Rectal smooth muscle tissue (tissue), 1 donor: Measurements from ENCODE around the gene NLN.

Experiments used
- H3K27ac ChIP-seq: one replicate; pipeline ENCODE4 v1.7.0; 2013; ENCODE audit warnings: low read depth, low read length, inconsistent platforms
- H3K27me3 ChIP-seq: one replicate; pipeline ENCODE4 v1.7.0; 2013; ENCODE audit warnings: low read length; ENCODE audit not compliant: control insufficient read depth, insufficient read depth
- H3K36me3 ChIP-seq: one replicate; pipeline ENCODE4 v1.7.0; 2013; ENCODE audit warnings: low read length; ENCODE audit not compliant: control insufficient read depth, insufficient read depth
- H3K4me1 ChIP-seq: one replicate; pipeline ENCODE4 v1.7.0; 2013; ENCODE audit warnings: low read length; ENCODE audit not compliant: control insufficient read depth, insufficient read depth
- H3K4me3 ChIP-seq: one replicate; pipeline ENCODE4 v1.7.0; 2013; ENCODE audit warnings: low read length
- H3K9ac ChIP-seq: one replicate; pipeline ENCODE4 v1.7.0; 2013; ENCODE audit warnings: low read length

NLN gene

DNA sequence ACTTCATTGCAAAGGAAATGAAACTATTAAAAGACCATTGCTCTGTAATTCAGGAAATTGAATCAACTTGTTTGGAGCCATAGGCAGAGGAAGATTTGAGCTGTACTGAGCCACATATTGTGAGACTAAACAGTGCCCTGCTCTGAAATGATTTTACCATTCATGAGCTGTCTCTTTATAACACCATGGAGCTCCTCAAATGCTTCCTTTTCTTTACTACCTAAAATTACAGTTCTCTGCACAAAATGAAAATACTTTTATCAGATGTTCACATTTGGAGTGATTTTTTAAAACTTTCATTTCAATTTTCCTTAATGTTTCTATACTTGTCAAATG, 97.9 kb downstream of the NLN start:
- H3K4me3 ChIP-seq, result no peak overlapping the region
- no peaks in the 10 kb centered on the region for H3K27me3 ChIP-seq
- peaks cover 2% of the 10 kb centered on the region for H3K36me3 ChIP-seq
- no peak overlapping the region for H3K27ac ChIP-seq
- no peaks in the 10 kb centered on the region for H3K4me1 ChIP-seq
- no peak overlapping the region for H3K9ac ChIP-seq

DNA sequence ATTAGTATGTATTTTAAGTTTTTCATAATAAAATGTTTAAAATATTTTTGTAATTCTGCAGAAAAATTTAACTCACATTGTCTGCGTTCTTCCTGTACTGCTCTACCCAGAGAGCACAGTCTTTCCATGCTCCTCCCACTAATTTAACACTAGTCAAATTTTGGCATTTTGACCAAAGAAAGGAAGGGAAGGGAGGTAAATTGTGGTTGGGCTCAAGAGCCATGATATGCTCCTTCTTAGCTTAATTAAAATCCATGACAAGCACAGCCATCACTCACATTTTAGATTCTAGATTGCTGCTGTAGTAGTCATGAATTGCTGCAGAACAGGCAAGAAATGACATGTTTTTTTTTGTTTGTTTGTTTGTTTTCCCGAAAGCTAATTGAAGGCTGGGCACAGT, 98.4 kb downstream of the NLN start:
- Histone ChIP-seq H3K4me1 (no peaks in the 10 kb centered on the region), H3K36me3 (no peaks in the 10 kb centered on the region), H3K27ac (no peak overlapping the region), H3K4me3 (no peak overlapping the region), H3K27me3 (no peaks in the 10 kb centered on the region), H3K9ac (no peak overlapping the region)

GRCh38 chr5:65821966-65822365, 100.0 kb downstream of the NLN start:
- Histone ChIP-seq H3K36me3 (no peaks in the 10 kb centered on the region), H3K4me3 (no peak overlapping the region), H3K4me1 (no peaks in the 10 kb centered on the region), H3K27ac (no peak overlapping the region), H3K9ac (no peak overlapping the region), H3K27me3 (no peaks in the 10 kb centered on the region)

DNA sequence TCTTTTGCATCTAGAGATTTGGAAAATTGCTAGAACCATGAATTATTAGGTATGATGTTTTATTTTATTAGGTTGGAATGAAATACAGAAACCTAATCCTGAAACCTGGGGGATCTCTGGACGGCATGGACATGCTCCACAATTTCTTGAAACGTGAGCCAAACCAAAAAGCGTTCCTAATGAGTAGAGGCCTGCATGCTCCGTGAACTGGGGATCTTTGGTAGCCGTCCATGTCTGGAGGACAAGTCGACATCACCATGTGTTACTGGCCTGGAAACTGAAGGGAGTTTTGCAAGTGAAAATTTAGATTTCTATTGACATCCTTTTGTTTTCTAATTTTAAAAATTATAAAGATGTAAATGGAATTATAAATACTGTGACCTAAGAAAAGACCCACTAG, 100.7 kb downstream of the NLN start:
- no peak overlapping the region for H3K27ac ChIP-seq
- no peaks in the 10 kb centered on the region for H3K4me1 ChIP-seq
- no peak overlapping the region for H3K4me3 ChIP-seq
- no peaks in the 10 kb centered on the region for H3K36me3 ChIP-seq
- H3K9ac ChIP-seq, result no peak overlapping the region
- H3K27me3 ChIP-seq, result no peaks in the 10 kb centered on the region

- no peak overlapping the region for H3K4me3 ChIP-seq
- H3K27ac ChIP-seq, result no peak overlapping the region
- H3K27me3 ChIP-seq, result no peaks in the 10 kb centered on the region
- H3K4me1 ChIP-seq, result no peaks in the 10 kb centered on the region
- no peak overlapping the region for H3K9ac ChIP-seq
- H3K36me3 ChIP-seq, result no peaks in the 10 kb centered on the region
These were observed 101.2 kb downstream of the NLN start for GRCh38 chr5:65823204-65823603.

DNA sequence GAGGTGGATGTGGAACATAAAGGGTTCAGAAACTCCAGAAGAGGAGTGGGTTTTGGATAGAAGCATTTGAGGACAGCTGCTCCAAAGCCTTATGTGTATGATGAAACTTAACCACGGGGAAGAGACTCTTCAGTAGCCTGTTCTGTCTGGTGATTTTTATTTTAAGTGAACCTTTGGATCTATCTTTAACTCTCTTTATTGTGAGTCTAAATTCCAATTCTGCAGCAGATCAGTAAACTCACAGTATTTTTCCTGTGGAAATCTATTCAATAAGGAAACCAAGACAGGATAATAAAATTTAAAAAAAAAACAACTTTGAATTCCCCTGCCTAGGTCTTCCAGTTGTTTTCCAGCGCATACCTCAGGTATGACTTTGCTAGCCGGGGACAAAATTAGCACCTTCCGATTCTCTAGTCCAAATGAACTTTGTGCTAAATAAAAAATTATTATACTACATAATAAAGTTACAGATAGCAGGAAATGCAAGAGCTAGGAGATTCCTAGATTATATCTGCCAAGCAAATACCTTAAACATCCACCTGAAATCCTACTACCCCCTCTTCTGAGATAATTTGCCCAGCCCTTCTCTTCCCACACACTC, 101.9 kb downstream of the NLN start:
- Histone ChIP-seq H3K4me3 (no peak overlapping the region), H3K9ac (no peak overlapping the region), H3K4me1 (no peaks in the 10 kb centered on the region), H3K27me3 (no peaks in the 10 kb centered on the region), H3K36me3 (no peaks in the 10 kb centered on the region), H3K27ac (no peak overlapping the region)

GRCh38 chr5:65825408-65826328, 103.7 kb downstream of the NLN start:
- Histone ChIP-seq H3K9ac (no peak overlapping the region), H3K27ac (no peak overlapping the region), H3K36me3 (no peaks in the 10 kb centered on the region), H3K4me3 (no peak overlapping the region), H3K4me1 (no peaks in the 10 kb centered on the region), H3K27me3 (no peaks in the 10 kb centered on the region)

DNA sequence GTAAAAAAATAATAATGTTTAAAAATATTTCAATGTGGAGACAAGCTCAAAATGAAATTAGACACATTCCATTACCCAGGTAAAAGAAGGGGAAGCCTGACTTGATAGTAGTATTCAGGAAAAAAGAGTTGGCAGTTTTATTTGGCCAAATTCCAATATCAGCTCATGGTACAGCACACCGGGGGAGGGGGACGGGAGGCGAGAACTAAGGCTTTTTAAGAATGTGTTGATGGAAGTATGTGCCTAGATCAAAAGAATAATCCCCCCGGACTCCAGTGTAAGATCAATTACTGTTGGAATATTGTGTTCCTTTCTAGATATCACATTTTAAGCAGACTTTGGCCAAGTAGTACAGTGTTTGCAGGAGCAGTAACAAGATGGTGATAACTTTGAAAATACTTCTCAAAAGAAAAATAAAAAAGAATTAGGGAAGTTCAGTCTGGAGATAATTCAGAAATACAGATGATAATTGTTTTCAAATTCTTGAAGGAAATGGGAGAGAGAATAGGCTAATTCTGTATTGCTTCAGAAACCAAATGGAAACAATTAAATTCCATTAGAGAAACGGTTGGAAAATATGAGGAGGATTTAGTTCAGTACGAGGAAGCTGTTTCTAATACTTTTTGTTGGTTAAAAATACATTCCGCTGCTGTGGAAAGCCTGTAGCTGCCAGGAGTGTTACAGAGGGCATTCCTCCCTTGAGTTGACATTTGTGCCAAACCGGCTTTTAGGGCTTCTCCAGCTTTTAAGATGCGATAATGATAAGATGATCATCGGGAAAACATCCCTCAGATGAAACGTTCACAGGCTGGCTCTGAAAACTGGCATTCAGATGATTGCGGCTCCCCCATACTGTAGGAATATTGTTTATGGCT, 106.3 kb downstream of the NLN start:
- Histone ChIP-seq H3K9ac (no peak overlapping the region), H3K4me3 (no peak overlapping the region), H3K27ac (no peak overlapping the region)

DNA sequence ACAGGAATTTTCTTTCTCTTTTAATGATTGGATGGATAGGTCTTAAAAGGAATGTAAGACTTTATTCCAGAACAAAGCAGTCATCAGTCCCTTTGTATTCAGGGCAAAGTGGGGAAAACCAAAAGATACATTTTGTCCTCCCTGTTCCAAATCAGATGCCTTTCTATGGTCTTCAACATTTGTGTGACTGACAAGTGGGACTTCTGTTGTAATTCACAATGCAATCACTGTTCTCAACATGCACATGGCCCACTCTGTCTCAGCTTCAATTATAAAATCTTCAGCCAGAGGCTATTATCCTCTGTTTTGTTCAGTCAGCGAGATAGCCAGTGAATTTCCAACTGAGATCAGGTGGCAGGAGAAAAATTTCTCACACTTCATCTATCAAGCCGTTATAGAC, 108.9 kb downstream of the NLN start:
- no peaks in the 10 kb centered on the region for H3K36me3 ChIP-seq
- H3K27ac ChIP-seq, result no peak overlapping the region
- no peaks in the 10 kb centered on the region for H3K4me1 ChIP-seq
- no peak overlapping the region for H3K4me3 ChIP-seq
- no peak overlapping the region for H3K9ac ChIP-seq
- H3K27me3 ChIP-seq, result no peaks in the 10 kb centered on the region

More for the DNA sequence above, 106.3 kb downstream of the NLN start:
- Histone ChIP-seq H3K27me3 (no peaks in the 10 kb centered on the region), H3K36me3 (no peaks in the 10 kb centered on the region), H3K4me1 (no peaks in the 10 kb centered on the region)

DNA sequence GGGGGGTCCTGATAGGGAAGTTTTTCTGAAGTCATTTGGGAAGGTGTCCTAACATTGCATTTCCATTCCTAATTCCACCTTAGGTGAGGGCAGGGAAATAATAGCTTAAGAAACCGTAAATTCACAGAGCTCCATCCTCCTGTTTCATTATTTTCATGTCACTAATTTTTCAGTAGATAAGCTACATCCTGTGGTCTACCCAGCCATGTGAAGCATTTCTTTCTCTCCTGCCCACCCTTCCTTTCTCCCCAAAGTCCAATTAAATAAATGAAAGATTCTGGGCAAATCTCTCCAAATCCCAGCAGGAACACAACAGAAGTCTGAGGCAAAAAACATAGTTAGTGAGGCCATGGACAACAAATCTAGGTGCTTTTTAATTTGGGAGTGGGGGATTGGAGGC, 109.3 kb downstream of the NLN start:
- Histone ChIP-seq H3K9ac (no peak overlapping the region), H3K27ac (no peak overlapping the region), H3K4me1 (no peaks in the 10 kb centered on the region), H3K36me3 (no peaks in the 10 kb centered on the region), H3K27me3 (no peaks in the 10 kb centered on the region), H3K4me3 (no peak overlapping the region)

DNA sequence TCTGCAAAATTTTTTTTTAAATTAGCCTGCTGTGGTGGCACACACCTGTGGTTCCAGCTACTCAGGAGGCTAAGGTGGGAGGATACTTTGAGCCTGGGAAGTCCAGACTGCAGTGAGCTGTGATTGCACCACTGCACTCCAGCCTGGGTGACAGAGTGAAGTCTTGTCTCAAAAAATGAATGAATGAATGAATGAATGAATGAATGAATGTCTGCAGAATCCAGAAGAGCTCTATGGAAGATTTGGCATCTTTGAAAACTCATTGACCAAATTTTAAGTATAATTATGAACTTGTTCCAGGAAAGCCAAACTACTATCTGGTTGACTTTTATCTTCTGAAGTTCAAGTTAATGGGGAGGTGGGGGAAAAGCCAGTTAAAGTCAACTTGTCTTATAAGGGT, 110.1 kb downstream of the NLN start:
- H3K36me3 ChIP-seq, result no peaks in the 10 kb centered on the region
- H3K27ac ChIP-seq, result no peak overlapping the region
- H3K27me3 ChIP-seq, result no peaks in the 10 kb centered on the region
- no peak overlapping the region for H3K4me3 ChIP-seq
- no peaks in the 10 kb centered on the region for H3K4me1 ChIP-seq
- no peak overlapping the region for H3K9ac ChIP-seq

- no peak overlapping the region for H3K27ac ChIP-seq
- H3K9ac ChIP-seq, result no peak overlapping the region
- H3K4me3 ChIP-seq, result no peak overlapping the region
- no peaks in the 10 kb centered on the region for H3K27me3 ChIP-seq
- no peaks in the 10 kb centered on the region for H3K36me3 ChIP-seq
- no peaks in the 10 kb centered on the region for H3K4me1 ChIP-seq
These were observed 110.7 kb downstream of the NLN start for GRCh38 chr5:65832603-65833228.
